HG03520 (cell line): ENCODE results near the gene KDM3A.

ENCODE experiments used
- ATAC-seq: cut with Tn5 transposase; IDR thresholded peaks from one replicate; pipeline ENCODE4 v1.9.1; 2021; ENCODE audit warnings: mild to moderate bottlenecking, moderate library complexity; ENCODE audit not compliant: unreplicated experiment

The KDM3A gene

GRCh38 chr2:86512892-86513291, 71.7 kb downstream of the KDM3A start:
- no peak for ATAC-seq

GRCh38 chr2:86513948-86514660, 72.9 kb downstream of the KDM3A start:
- no peak for ATAC-seq

GRCh38 chr2:86518481-86518880, 77.3 kb downstream of the KDM3A start:
- ATAC-seq = no peak

GRCh38 chr2:86519349-86519748, 78.2 kb downstream of the KDM3A start:
- ATAC-seq = no peak

- no peak for ATAC-seq
Observed at GRCh38 chr2:86520153-86520552, 79.0 kb downstream of the KDM3A start.

- no peak for ATAC-seq
Observed at GRCh38 chr2:86521922-86522321, 80.8 kb downstream of the KDM3A start.

- ATAC-seq = no peak
Observed at GRCh38 chr2:86522711-86523110, 81.5 kb downstream of the KDM3A start.

- ATAC-seq = no peak
Observed at GRCh38 chr2:86523491-86523890, 82.3 kb downstream of the KDM3A start.

GRCh38 chr2:86525421-86526340, 84.5 kb downstream of the KDM3A start:
- no peak for ATAC-seq

- no peak for ATAC-seq
Observed at GRCh38 chr2:86533589-86533988, 92.4 kb downstream of the KDM3A start.

GRCh38 chr2:86541334-86541733, 100.2 kb downstream of the KDM3A start:
- no peak for ATAC-seq
